SK-N-SH (cell line): ENCODE measurements around the gene IL1RAP.

Source experiments
- CHD2 ChIP-seq: fragments of 150-350 bp; IDR thresholded peaks from 2 replicates; pipeline ENCODE4 v1.6.1; 2018; ENCODE audit warnings: low read length; ENCODE audit not compliant: partially characterized antibody
- CTCF ChIP-seq: fragments of 200-600 bp; sonication (generic); IDR thresholded peaks from 2 replicates; pipeline ENCODE4 v1.6.1; 2017; ENCODE audit warnings: antibody characterized with exemption, mild to moderate bottlenecking, moderate library complexity
- EZH2phosphoT487 ChIP-seq: fragments of 200-600 bp; sonication (generic); IDR thresholded peaks from 2 replicates; pipeline ENCODE4 v1.6.1; 2017; ENCODE audit warnings: low read depth, mixed run types, mild to moderate bottlenecking, antibody characterized with exemption, moderate library complexity, borderline replicate concordance
- POLR2AphosphoS5 ChIP-seq: IDR thresholded peaks from 2 replicates; pipeline ENCODE4 v1.6.1; 2012; ENCODE audit warnings: low read depth, low read length

GRCh38 chr3:190645932-190646460 is 132.1 kb downstream of the IL1RAP start:
- TF ChIP-seq POLR2AphosphoS5: no peak
- no peak for TF ChIP-seq EZH2phosphoT487
- TF ChIP-seq CHD2: no peak
- no peak for TF ChIP-seq CTCF
